Liver (tissue), 3 donors: Measurements from ENCODE around the gene GREB1.

Experiments
- CTCF ChIP-seq: fragments of 150-350 bp; IDR thresholded peaks from 2 replicates; pipeline ENCODE4 v1.5.1; 2017; ENCODE audit warnings: improper control_type of control experiment, low read depth, low read length; ENCODE audit not compliant: missing input control
- EGR1 ChIP-seq, 2 donors: IDR thresholded peaks; 2 replicates each; pipeline ENCODE4 v1.6.1; 2016 to 2018; ENCODE audit warnings: antibody characterized with exemption in 2 of 2, low read depth in 2 of 2
- HNF4A ChIP-seq, 2 donors: conservative IDR thresholded peaks; 2 replicates each; pipeline ENCODE4 v1.6.1; 2016; ENCODE audit warnings: antibody characterized with exemption in 2 of 2, mild to moderate bottlenecking in 2 of 2
- JUND ChIP-seq, 2 donors: IDR thresholded peaks; 2 replicates each; pipeline ENCODE4 v1.6.1; 2016; ENCODE audit warnings: antibody characterized with exemption in 2 of 2
- NR2F2 ChIP-seq: IDR thresholded peaks from 2 replicates; pipeline ENCODE4 v1.6.1; 2016; ENCODE audit warnings: antibody characterized with exemption
- REST ChIP-seq: IDR thresholded peaks from 2 replicates; pipeline ENCODE4 v1.6.1; 2016; ENCODE audit warnings: antibody characterized with exemption, mild to moderate bottlenecking
- SP1 ChIP-seq: IDR thresholded peaks from 2 replicates; pipeline ENCODE4 v1.6.1; 2018; ENCODE audit warnings: antibody characterized with exemption, mild to moderate bottlenecking
- ZBTB33 ChIP-seq: IDR thresholded peaks from 2 replicates; pipeline ENCODE4 v1.6.1; 2016; ENCODE audit warnings: antibody characterized with exemption
- donor health status: healthy.
- donor health status: healthy.

- TF ChIP-seq CTCF, result no peak
- TF ChIP-seq ZBTB33, result no peak
- TF ChIP-seq REST, result no peak
- TF ChIP-seq NR2F2, result no peak
- TF ChIP-seq EGR1 (IDR thresholded peaks at IDR 0.05; ENCODE audit: low read depth in 2 of 2), result no peak
- no peak for TF ChIP-seq JUND (IDR thresholded peaks at IDR 0.05)
- no peak for TF ChIP-seq HNF4A (conservative IDR thresholded peaks at IDR 0.05)
- TF ChIP-seq SP1, result no peak
These were observed 46.9 kb downstream of the GREB1 start for GRCh38 chr2:11580697-11581096.
